Stomach (tissue), 9 donors: ENCODE measurements around the gene ETV6. TPM values are rescaled to one million over a fixed set of nuclear protein-coding genes. Genes with fewer than 3 reads are reported as not detected.

Source experiments
- DNase-seq, 2 donors: peaks; one replicate each; pipeline versions ENCODE4 v3.0.0 to v3.0.0-alpha.2; 2013 to 2019
- H3K27ac ChIP-seq, 5 donors: fragments of 200-600 bp in 4 of 5; sonication (generic) in 4 of 5; one replicate each; pipeline ENCODE4 v1.5.1; 2013 to 2019; ENCODE audit warnings: mild to moderate bottlenecking in 1 of 5, moderate library complexity in 1 of 5
- H3K27me3 ChIP-seq, 3 donors: fragments of 200-600 bp; sonication (generic); one replicate each; pipeline ENCODE4 v1.5.1; 2017 to 2019; ENCODE audit warnings: mixed run types in 1 of 3
- H3K36me3 ChIP-seq, 4 donors: fragments of 200-600 bp; sonication (generic); 1 replicate in 3 of 4; 2 replicates in 1 of 4; pipeline ENCODE4 v1.5.1; 2016 to 2019
- H3K4me1 ChIP-seq, 4 donors: fragments of 200-600 bp; sonication (generic); one replicate each; pipeline ENCODE4 v1.5.1; 2016 to 2019
- H3K4me3 ChIP-seq, 4 donors: fragments of 200-600 bp; sonication (generic) in 3 of 4; one replicate each; pipeline ENCODE4 v1.5.1; 2016 to 2019; ENCODE audit warnings: mild to moderate bottlenecking in 1 of 4
- H3K9me3 ChIP-seq, 4 donors: fragments of 200-600 bp; sonication (generic); one replicate each; pipeline ENCODE4 v1.5.1; 2016 to 2019
- EP300 ChIP-seq: sonication (generic); formaldehyde crosslinking; IDR thresholded peaks from one replicate; pipeline ENCODE4 v1.6.1; 2017; ENCODE audit warnings: antibody characterized with exemption
- POLR2A ChIP-seq, 4 donors: fragments of 450-650 bp; IDR thresholded peaks; one replicate each; pipeline ENCODE4 v1.6.1; 2016; ENCODE audit warnings: antibody characterized with exemption in 4 of 4, control low read depth in 2 of 4, mild to moderate bottlenecking in 1 of 4, moderate library complexity in 1 of 4
- POLR2AphosphoS5 ChIP-seq, 3 donors: sonication (generic); formaldehyde crosslinking; IDR thresholded peaks; one replicate each; pipeline ENCODE4 v1.6.1; 2016; ENCODE audit warnings: antibody characterized with exemption in 3 of 3
- WGBS, 5 donors: extraction: QIAGEN DNeasy Blood & Tissue Kit in 3 of 5; methylation state at CpG; one replicate each; pipeline versions ENCODE4 v1.1.5 to v1.1.7; 2013 to 2018; 5-methylcytosine and 5-hydroxymethylcytosine counted together
- intact Hi-C: fragments of 100-400 bp; cut with DNase I; formaldehyde crosslinking; loops from one replicate; pipeline ENCODE4 v1.15.1; 2023; ENCODE audit warnings: low total_unique reads
- polyA plus RNA-seq, 3 donors: library from polyadenylated mRNA; stranded (reverse); fragments of 200-250 nt; gene quantifications; one replicate each; pipeline ENCODE4 v1.2.3, GENCODE V29; 2013
- total RNA-seq, 5 donors: library from RNA; depleted of rRNA; stranded (reverse); fragments of >200 nt; gene quantifications; one replicate each; pipeline versions ENCODE4 v1.1.0 to v1.2.3, GENCODE V29; 2014 to 2016
- TF ChIP-seq, protein P1 (sequence below), 7 experiments: fragments of 450-650 bp in 4 of 7; fragments of 200-600 bp in 3 of 7; sonication (generic) in 3 of 7; IDR thresholded peaks; one replicate each; pipeline ENCODE4 v1.5.1; 2016 to 2019; ENCODE audit warnings: antibody characterized with exemption in 7 of 7, control low read depth in 2 of 7, mild to moderate bottlenecking in 1 of 7
- donor health status: healthy with polysubstance abuse.
- donor health status: Bipolar disorder and iron deficiency.
- donor health status: healthy.

The ETV6 gene
- total and polyA plus RNA-seq, 8 donors, result 4.1 to 60.3 (median 13.4) TPM

DNA sequence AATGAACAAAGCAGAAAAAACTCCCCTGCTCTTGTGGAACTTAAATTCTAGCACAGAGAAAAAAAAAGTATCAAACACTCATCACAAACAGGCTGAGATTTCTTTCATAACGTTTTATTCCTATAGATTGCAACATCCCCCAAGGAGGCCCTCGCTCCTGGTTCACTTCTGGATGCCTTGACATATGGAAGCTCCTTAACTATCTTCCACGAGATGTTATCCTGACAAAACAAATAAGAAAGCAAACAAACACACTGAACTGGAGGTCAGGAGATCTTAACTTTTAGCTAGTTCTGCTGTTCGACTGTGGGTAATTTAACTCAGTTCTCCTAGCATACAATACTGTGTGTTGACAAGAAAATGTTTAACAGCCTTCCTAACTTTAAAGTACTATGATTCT, 104.8 kb downstream of the ETV6 start:
- Histone ChIP-seq H3K36me3 (peaks cover 0 to 43% (median 17%) of the 10 kb centered on the region in 4 donors), H3K4me3 (no peak overlapping the region), H3K9me3 (no peaks in the 10 kb centered on the region), H3K27ac (peak overlapping the region in 4 of 5 donors; percentile 58 to 88 (median 82)), H3K27me3 (no peaks in the 10 kb centered on the region), H3K4me1 (peaks cover 14 to 71% (median 46%) of the 10 kb centered on the region in 4 donors)
- intact Hi-C loops, result no loop called here
- TF ChIP-seq, protein P1, sequence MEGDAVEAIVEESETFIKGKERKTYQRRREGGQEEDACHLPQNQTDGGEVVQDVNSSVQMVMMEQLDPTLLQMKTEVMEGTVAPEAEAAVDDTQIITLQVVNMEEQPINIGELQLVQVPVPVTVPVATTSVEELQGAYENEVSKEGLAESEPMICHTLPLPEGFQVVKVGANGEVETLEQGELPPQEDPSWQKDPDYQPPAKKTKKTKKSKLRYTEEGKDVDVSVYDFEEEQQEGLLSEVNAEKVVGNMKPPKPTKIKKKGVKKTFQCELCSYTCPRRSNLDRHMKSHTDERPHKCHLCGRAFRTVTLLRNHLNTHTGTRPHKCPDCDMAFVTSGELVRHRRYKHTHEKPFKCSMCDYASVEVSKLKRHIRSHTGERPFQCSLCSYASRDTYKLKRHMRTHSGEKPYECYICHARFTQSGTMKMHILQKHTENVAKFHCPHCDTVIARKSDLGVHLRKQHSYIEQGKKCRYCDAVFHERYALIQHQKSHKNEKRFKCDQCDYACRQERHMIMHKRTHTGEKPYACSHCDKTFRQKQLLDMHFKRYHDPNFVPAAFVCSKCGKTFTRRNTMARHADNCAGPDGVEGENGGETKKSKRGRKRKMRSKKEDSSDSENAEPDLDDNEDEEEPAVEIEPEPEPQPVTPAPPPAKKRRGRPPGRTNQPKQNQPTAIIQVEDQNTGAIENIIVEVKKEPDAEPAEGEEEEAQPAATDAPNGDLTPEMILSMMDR (IDR thresholded peaks at IDR 0.05), result no peak
- TF ChIP-seq POLR2A (IDR thresholded peaks at IDR 0.05) (no peak), EP300 (no peak)
- no peak for DNase-seq
- WGBS, 5 donors, result 56 to 76% (median 62%) methylated on average over 4 of the region's 4 CpGs

DNA sequence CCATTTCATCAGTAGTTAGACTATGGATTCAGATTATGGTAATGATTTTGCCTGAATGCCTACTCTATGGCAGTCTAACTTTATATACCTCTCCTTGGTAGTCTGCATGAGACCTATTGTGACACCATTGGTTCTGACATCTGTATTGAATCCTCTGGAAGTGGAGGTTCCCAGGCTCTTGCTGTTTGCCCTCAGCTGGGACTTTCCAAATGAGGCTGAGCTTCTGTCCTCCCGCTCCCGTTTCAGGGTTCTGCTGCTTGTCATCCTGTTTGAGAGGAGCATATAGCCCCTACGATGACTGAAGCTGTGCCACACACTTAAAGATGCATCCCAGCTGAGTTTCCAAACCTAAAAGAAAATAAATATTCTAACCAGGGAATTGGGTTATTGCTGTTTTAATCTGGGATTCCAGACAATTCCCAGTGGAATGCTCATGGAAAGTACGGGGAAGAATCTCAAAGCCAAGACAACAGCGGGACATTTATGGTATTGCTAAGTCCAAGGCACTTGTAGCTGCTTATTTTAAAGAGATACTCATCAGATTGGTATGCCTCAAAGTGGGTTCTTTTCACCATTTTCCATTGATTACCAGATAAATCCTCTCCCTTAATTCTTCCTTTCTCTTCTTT, 105.9 kb downstream of the ETV6 start:
- peaks cover 14 to 77% (median 47%) of the 10 kb centered on the region in 4 donors for H3K4me1 ChIP-seq
- H3K36me3 ChIP-seq, result peaks cover 0 to 43% (median 17%) of the 10 kb centered on the region in 4 donors
- TF ChIP-seq POLR2A (IDR thresholded peaks at IDR 0.05) (no peak), EP300 (no peak), POLR2AphosphoS5 (IDR thresholded peaks at IDR 0.05) (no peak)
- TF ChIP-seq, protein P1 (IDR thresholded peaks at IDR 0.05), result no peak
- no peaks in the 10 kb centered on the region for H3K27me3 ChIP-seq
- H3K9me3 ChIP-seq, result no peaks in the 10 kb centered on the region
- H3K27ac ChIP-seq, result peak overlapping the region in 4 of 5 donors; percentile 81 to 88 (median 83)
- DNase-seq, result no peak
- H3K4me3 ChIP-seq, result no peak overlapping the region
- 58 to 74% (median 60%) methylated on average over 5 of the region's 5 CpGs for WGBS, 5 donors
- intact Hi-C loops, result no loop called here

DNA sequence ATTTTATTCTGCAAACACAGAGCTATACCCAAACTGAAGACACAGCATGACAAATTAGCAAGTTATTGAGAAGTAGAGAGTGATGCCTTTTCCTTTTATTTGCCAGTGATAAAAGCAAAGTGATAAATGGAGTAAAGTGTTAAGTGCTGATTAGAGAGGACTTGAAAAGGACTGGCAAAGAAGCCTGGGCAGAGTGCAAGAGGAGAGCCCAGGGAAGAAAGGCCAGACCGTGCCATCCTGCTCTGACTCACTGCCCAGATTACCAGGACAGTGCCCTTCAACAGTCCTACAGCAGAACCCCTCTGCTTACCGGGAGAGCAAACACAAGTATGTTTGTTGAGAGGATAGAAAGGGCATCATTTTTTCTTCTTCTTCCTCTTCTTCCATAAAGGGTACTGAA, 106.5 kb downstream of the ETV6 start:
- TF ChIP-seq POLR2AphosphoS5 (IDR thresholded peaks at IDR 0.05) (no peak), EP300 (no peak), POLR2A (IDR thresholded peaks at IDR 0.05) (no peak)
- TF ChIP-seq, protein P1 (IDR thresholded peaks at IDR 0.05), result no peak
- H3K27ac ChIP-seq, result peak overlapping the region in 4 of 5 donors; percentile 81 to 88 (median 83)

DNA sequence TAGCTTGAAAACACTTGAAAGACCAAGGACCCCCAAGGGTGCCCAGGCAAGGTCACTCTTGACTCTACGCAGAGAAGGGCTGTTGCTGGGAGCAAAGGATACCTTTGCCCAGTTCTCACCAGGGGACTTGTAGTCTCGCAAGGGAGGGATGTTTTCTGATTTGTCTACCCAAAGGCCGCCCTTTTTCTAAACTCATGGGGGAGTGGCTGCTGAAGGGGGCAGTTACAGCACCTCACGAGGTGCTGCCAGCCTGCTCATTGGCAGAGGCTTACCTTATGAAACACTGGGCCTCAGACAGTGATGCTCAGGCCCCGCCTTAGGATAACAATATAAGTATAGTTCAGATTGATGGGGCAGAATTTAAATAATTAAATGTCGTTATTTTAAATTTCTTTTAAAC, 107.0 kb downstream of the ETV6 start:
- Histone ChIP-seq H3K27ac (peak overlapping the region in 4 of 5 donors; percentile 81 to 88 (median 83)), H3K36me3 (peaks cover 0 to 43% (median 17%) of the 10 kb centered on the region in 4 donors), H3K9me3 (no peaks in the 10 kb centered on the region), H3K4me3 (no peak overlapping the region), H3K27me3 (no peaks in the 10 kb centered on the region), H3K4me1 (peaks cover 14 to 79% (median 53%) of the 10 kb centered on the region in 4 donors)
- no peak for TF ChIP-seq POLR2A (IDR thresholded peaks at IDR 0.05)
- no peak for TF ChIP-seq EP300
- TF ChIP-seq, protein P1 (IDR thresholded peaks at IDR 0.05), result no peak
- no peak for TF ChIP-seq POLR2AphosphoS5 (IDR thresholded peaks at IDR 0.05)
- WGBS, 5 donors, result 80 to 96% (median 91%) methylated on average over 6 of the region's 6 CpGs
- intact Hi-C loops, result no loop called here
- no peak for DNase-seq

More for the DNA sequence above, 106.5 kb downstream of the ETV6 start:
- peaks cover 0 to 43% (median 17%) of the 10 kb centered on the region in 4 donors for H3K36me3 ChIP-seq
- H3K4me1 ChIP-seq, result peaks cover 14 to 77% (median 48%) of the 10 kb centered on the region in 4 donors
- no peak for DNase-seq
- intact Hi-C loops, result no loop called here
- H3K4me3 ChIP-seq, result no peak overlapping the region
- H3K9me3 ChIP-seq, result no peaks in the 10 kb centered on the region
- WGBS, 5 donors, result 49 to 66% (median 54%) methylated on average over 2 of the region's 2 CpGs
- H3K27me3 ChIP-seq, result no peaks in the 10 kb centered on the region
